NT2/D1 (cell line): ENCODE data around the gene RMND1.

ENCODE experiments used
- SUZ12 ChIP-seq: IDR thresholded peaks from 2 replicates; pipeline ENCODE4 v1.6.1; 2011; ENCODE audit not compliant: insufficient read length, insufficient read depth; ENCODE audit errors: extremely low read depth
- YY1 ChIP-seq: IDR thresholded peaks from 2 replicates; pipeline ENCODE4 v1.6.1; 2011; ENCODE audit not compliant: insufficient read length, insufficient read depth
- ZNF274 ChIP-seq: IDR thresholded peaks from 2 replicates; pipeline ENCODE4 v1.6.1; 2011; ENCODE audit warnings: mild to moderate bottlenecking, low read depth, low read length

- no peak for TF ChIP-seq YY1
- TF ChIP-seq ZNF274 = no peak
- TF ChIP-seq SUZ12 = no peak
Measured at GRCh38 chr6:151488226-151488625, 36.3 kb upstream of the RMND1 start.
